GM19025 (cell line): ENCODE data around the gene MT1F.

Experiments used
- ATAC-seq: cut with Tn5 transposase; IDR thresholded peaks from one replicate; pipeline ENCODE4 v1.9.1; 2021; ENCODE audit warnings: mild to moderate bottlenecking, low read depth, moderate library complexity; ENCODE audit not compliant: unreplicated experiment

MT1F gene

DNA sequence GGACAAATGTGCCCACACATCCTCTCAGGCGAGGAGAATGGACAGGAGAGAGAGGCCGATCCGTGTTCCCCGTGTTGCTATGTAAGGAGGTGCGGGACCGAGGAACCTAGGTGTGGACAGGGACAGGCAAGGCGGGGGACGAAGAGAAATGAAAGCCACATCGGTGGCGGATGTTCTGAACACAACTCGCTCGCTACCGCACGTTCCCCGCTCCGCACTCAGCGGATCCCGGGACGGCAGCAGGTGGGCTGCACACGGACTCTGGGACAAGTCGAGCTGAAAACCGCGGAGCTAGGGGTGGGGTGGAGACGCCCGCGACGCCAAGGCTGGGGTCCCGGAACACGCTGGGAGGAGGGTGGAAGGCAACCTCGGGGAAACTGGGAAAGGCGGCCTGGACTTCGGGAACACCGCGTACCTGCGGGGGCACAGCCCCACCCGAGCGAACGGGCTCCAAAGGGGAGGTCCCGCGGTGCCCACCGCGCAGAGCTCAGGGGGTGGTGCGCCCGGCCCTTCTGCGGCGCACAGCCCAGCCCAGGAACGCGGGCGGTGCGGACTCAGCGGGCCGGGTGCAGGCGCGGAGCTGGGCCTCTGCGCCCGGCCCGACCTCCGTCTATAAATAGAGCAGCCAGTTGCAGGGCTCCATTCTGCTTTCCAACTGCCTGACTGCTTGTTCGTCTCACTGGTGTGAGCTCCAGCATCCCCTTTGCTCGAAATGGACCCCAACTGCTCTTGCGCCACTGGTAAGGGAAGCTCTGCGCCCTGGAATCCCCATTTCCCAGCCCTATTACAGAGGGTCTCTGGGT, 32.4 kb upstream of the MT1F start, which contains the start of gene MT1E:
Gene MT1E (plus strand): TSS at position 642 of the 803 bp plus-strand sequence. CDS start 71 bp downstream, at position 713.
- ATAC-seq = peak; percentile 50

DNA sequence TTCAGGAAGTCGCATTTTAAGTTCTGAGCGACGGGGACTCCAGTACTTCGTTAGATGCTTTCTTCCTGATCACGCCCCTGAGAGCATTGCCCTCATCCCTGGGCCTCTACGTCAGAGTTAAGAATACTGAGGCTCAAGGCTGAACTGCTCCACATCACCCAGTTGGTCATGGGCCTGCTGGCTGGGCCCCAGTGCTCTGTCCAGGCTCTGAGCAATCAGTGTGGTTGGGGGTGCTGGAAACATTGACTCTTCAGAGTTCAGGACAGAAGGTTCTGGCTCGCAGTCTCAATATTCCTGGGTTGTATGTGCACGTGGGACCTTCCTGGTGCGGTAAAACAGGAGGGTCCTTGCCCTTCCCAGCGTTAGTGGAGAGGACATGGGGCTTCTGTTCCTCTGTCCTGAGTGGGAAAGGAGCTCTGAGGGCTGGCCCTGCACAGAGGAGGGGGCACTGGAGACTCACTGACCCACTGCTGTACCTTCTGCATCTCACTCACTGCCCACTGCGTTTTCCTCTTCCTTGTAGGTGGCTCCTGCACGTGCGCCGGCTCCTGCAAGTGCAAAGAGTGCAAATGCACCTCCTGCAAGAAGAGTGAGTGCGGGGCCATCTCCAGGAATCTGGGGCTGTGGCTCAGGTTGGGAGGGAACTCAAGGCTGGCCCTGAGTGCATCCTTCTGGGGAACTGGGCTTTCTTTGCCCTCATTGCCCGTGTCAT, 31.7 kb upstream of the MT1F start:
- ATAC-seq = no peak

DNA sequence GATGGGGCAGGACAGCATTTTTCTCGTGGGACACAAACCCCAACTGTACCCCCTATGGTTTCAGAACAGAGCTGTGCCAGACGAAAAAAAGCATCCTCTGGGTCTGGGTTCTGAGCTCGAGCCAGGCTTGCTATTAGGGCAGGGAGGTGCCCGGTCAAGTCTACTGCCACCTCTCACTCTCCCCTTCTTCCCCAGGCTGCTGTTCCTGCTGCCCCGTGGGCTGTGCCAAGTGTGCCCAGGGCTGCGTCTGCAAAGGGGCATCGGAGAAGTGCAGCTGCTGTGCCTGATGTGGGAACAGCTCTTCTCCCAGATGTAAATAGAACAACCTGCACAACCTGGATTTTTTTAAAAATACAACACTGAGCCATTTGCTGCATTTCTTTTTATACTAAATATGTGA, 31.1 kb upstream of the MT1F start:
- ATAC-seq = no peak

DNA sequence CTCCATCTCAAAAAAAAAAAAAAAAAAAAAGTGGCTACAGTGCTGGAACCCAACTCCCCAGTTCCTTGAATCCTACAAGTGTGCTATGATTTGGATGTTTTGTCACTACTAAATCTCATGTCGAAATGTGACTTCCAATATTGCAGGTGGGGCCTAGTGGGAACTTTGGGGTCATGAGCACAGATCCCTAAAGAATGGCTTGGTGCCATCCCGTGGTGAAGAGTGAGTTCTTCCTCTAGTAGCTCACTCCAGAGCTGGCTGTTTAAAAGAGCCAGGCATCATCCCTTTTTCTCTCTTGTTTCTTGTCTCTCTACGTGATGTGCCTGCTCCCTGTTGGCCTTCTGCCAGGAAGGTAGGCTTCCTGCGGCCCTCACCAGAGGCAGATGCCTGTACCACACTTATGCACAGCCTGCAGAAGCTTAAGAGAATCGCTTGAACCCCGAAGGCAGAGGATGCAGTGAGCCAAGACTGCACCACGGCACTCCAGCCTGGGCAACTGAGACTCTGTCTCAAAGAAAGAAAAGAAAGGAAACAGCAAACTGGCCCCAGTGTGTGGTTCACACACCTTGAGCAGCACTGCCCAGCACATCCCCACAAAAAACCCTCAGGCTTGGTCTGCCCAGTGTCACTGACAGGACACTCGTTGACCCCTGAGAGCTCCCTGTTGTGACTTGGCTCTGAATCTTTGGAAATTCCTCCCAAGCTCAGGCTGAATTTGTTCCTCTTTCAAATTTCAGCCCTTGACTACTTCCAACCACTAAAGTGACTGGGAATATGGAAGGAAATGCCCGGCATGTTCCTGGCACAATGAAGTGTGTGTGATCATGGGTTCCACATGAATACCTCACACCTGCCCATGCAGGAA, 29.0 kb upstream of the MT1F start:
- no peak for ATAC-seq

DNA sequence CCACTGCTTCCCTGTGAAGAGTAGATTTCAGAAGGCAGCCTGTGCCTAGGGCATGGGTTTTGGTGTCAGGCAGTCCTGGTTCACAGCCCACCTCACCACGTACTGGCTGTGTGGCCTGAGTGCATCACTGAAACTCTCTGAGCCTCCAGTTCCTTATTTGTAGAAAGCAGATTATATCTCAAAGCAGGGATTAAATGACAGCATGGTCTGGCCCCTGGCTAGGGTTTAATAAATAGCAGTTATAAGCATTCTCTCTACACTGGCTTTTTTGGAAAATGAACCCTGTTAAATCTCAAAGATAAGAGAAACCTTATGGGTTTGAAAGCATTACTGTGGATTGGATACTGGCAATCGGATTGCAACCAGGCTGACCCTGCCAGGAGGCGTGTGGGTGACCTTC, 28.2 kb upstream of the MT1F start:
- ATAC-seq = no peak

DNA sequence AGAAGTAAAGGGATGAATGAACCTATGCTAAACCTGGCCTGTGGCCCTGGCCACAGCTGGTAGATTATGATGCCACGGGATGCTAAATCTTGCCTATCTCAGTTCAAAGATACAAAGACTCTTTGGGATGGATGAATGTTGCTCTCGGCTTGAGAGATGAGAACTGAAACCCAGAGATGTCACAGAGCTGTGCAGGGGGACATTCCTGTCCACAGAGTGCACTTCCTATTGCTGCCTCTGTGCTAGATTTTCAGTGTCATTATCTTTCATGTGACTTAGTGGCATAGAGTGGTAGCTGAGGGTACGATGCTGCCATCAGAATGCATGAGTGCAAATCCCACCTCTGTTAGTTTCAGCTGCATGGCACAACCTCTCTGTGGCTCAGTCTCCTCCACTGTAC, 27.6 kb upstream of the MT1F start:
- ATAC-seq = peak; percentile 79

GRCh38 chr16:56631197-56631596, 26.6 kb upstream of the MT1F start:
- ATAC-seq = no peak

GRCh38 chr16:56631832-56632155, 26.0 kb upstream of the MT1F start:
- ATAC-seq = no peak

GRCh38 chr16:56632156-56632847, 25.5 kb upstream of the MT1F start, which contains the start of gene MT1M:
TSS of gene MT1M (plus strand) at chr16:56632659. CDS start at chr16:56632732, 73 bp downstream.
- no peak for ATAC-seq

- no peak for ATAC-seq
Observed at GRCh38 chr16:56632848-56633365, 24.9 kb upstream of the MT1F start.

GRCh38 chr16:56633535-56633934, 24.2 kb upstream of the MT1F start:
- ATAC-seq = no peak

GRCh38 chr16:56634715-56635440, 22.9 kb upstream of the MT1F start:
- ATAC-seq = no peak

- ATAC-seq = no peak
Observed at GRCh38 chr16:56635441-56635967, 22.3 kb upstream of the MT1F start.

- no peak for ATAC-seq
Observed at GRCh38 chr16:56636616-56637413, 20.9 kb upstream of the MT1F start.

GRCh38 chr16:56637814-56638750, 19.7 kb upstream of the MT1F start, which contains the start of gene MT1A:
TSS of gene MT1A (plus strand) at chr16:56638666. CDS start at chr16:56638739, 73 bp downstream.
- no peak for ATAC-seq

GRCh38 chr16:56639045-56639444, 18.7 kb upstream of the MT1F start:
- no peak for ATAC-seq

DNA sequence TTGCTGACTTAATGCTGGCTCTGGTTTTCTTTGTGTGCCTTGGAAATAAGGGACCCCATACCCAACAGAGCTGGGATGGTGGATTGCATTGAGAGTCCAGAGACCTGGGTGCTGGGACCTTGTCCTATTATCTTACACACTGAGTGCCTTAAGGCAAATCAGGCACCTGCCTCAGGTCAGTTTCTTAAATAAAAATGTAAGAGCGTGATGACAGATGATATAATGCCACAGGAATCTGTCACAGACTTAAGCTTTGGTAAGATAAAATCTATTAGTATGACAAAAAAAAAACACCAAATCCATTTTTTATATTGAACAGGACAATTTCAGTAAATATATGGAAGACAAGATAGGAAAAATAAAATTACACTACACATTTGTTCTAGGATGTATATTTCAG, 17.7 kb upstream of the MT1F start:
- no peak for ATAC-seq
